HG03442 (cell line): ENCODE results near the gene WDR17.
A peak's percentile ranks its signal among the peaks of the same experiment; 100 is the strongest.
"Not testable (repeated sequence)": the region's sequence is repeated elsewhere in the genome, so short reads cannot be mapped to it uniquely, and the experiment has no call there.

Experiments
- ATAC-seq: cut with Tn5 transposase; IDR thresholded peaks from one replicate; pipeline ENCODE4 v1.9.1; 2021; ENCODE audit warnings: mild to moderate bottlenecking, moderate library complexity; ENCODE audit not compliant: unreplicated experiment

Gene WDR17

GRCh38 chr4:176189891-176190795 lies 124.5 kb downstream of the WDR17 start:
- ATAC-seq = no peak

- no peak for ATAC-seq
Measured at GRCh38 chr4:176191974-176192373, 126.3 kb downstream of the WDR17 start.

- ATAC-seq = no peak
Measured at GRCh38 chr4:176193126-176193525, 127.5 kb downstream of the WDR17 start.

GRCh38 chr4:176193938-176194337 lies 128.3 kb downstream of the WDR17 start:
- no peak for ATAC-seq

GRCh38 chr4:176195184-176195978 lies 129.7 kb downstream of the WDR17 start, which contains the start of gene SPATA4:
TSS of gene SPATA4 (minus strand) at chr4:176195585. CDS start at chr4:176195562, 23 bp downstream.
- ATAC-seq = peak; percentile 98

- ATAC-seq = no peak
Measured at GRCh38 chr4:176198316-176198903, 132.8 kb downstream of the WDR17 start.

GRCh38 chr4:176205299-176205698 lies 139.7 kb downstream of the WDR17 start:
- no peak for ATAC-seq

GRCh38 chr4:176207839-176208238 lies 142.2 kb downstream of the WDR17 start:
- no peak for ATAC-seq

- no peak for ATAC-seq
Measured at GRCh38 chr4:176209535-176209934, 143.9 kb downstream of the WDR17 start.

GRCh38 chr4:176210101-176210500 lies 144.5 kb downstream of the WDR17 start:
- no peak for ATAC-seq

GRCh38 chr4:176210579-176211296 lies 145.1 kb downstream of the WDR17 start:
- no peak for ATAC-seq

- not testable (repeated sequence) for ATAC-seq
Measured at GRCh38 chr4:176212351-176212750, 146.7 kb downstream of the WDR17 start.

- peak; percentile 43 for ATAC-seq
Measured at GRCh38 chr4:176217510-176217909, 151.9 kb downstream of the WDR17 start.

GRCh38 chr4:176222149-176222548 lies 156.5 kb downstream of the WDR17 start:
- no peak for ATAC-seq

GRCh38 chr4:176223561-176223960 lies 157.9 kb downstream of the WDR17 start:
- no peak for ATAC-seq

GRCh38 chr4:176226736-176227135 lies 161.1 kb downstream of the WDR17 start:
- ATAC-seq = no peak

GRCh38 chr4:176229645-176230044 lies 164.0 kb downstream of the WDR17 start:
- no peak for ATAC-seq
